Stimulated activated effector memory CD8-positive, alpha-beta T cell treated with anti-CD3 and anti-CD28 coated beads, Interleukin-12 subunit alpha, Interleukin-12 subunit beta, amount 100 ng/mL, for 72 hours (primary cell): ENCODE results near the gene SLC52A3.

ENCODE experiments used
- ATAC-seq: fragments of 150-1000 bp; cut with Tn5 transposase; 2 replicates; pipeline ENCODE4 v1.10.0; 2021
- DNase-seq, 2 donors: peaks; one replicate each; pipeline ENCODE4 v3.0.0; 2021 to 2022; ENCODE audit warnings: low spot score in 2 of 2
- H3K27ac Mint-ChIP-seq: one replicate; pipeline ENCODE4 v1.8.0; 2022; ENCODE audit warnings: mild to moderate bottlenecking, mixed read lengths
- H3K36me3 Mint-ChIP-seq: one replicate; pipeline ENCODE4 v1.8.0; 2022; ENCODE audit warnings: mild to moderate bottlenecking, mixed read lengths
- H3K4me1 Mint-ChIP-seq: one replicate; pipeline ENCODE4 v1.8.0; 2022; ENCODE audit warnings: mixed read lengths
- H3K4me3 Mint-ChIP-seq: one replicate; pipeline ENCODE4 v1.8.0; 2022; ENCODE audit warnings: mild to moderate bottlenecking, mixed read lengths
- H3K9me3 Mint-ChIP-seq: one replicate; pipeline ENCODE4 v1.8.0; 2022; ENCODE audit warnings: mixed read lengths

SLC52A3 gene

DNA sequence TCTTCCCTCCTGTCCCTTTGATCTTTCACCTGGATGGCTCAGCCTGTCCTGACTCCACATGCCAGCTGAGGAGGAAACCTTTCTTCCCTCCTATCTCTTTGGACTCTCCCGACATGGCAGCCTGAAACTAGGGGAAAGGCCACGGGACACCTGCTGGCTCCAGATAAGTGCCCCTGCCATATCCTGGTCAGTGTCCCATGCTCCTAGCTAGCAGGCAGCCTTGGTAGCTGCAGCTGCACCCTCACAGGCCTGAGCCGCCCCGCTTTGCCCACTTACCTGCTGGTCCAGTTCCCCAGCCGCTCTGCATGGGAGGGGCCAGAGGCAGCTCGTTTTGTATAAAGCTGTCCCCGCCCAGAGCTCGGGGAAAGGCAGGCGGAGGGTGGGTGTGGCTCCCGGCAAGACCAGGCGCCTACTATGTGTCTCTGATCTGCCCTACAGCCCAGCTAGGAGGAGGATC is 7.4 kb upstream of the SLC52A3 start:
- no peaks in the 10 kb centered on the region for H3K4me1 Mint-ChIP-seq
- no peak overlapping the region for H3K4me3 Mint-ChIP-seq
- H3K27ac Mint-ChIP-seq, result no peak overlapping the region
- DNase-seq (no peak), ATAC-seq (no peak)
- H3K9me3 Mint-ChIP-seq, result no peaks in the 10 kb centered on the region
- H3K36me3 Mint-ChIP-seq, result no peaks in the 10 kb centered on the region

DNA sequence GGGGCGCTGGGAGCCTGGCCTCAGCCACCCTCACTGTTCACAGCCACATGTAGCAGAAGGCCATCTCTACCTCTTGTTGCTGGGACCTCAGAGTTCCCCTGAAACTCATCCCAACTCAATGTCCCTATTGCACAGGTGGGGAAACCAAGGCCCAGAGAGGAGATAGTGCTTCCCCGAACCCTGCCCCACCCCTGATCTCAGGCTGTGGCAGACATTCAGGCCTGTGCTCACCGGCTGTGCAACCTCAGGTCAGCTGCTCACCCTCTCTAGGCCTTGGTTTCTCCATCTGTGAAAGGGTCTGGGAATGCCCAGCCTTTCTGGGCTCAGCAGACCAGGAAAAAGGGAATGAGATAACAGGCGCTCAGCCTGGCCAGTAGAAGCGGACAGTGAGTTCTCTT is 6.4 kb upstream of the SLC52A3 start:
- H3K27ac Mint-ChIP-seq, result no peak overlapping the region
- no peak overlapping the region for H3K4me3 Mint-ChIP-seq
- H3K9me3 Mint-ChIP-seq, result no peaks in the 10 kb centered on the region
- ATAC-seq (no peak), DNase-seq (no peak)
- no peaks in the 10 kb centered on the region for H3K4me1 Mint-ChIP-seq
- no peaks in the 10 kb centered on the region for H3K36me3 Mint-ChIP-seq

DNA sequence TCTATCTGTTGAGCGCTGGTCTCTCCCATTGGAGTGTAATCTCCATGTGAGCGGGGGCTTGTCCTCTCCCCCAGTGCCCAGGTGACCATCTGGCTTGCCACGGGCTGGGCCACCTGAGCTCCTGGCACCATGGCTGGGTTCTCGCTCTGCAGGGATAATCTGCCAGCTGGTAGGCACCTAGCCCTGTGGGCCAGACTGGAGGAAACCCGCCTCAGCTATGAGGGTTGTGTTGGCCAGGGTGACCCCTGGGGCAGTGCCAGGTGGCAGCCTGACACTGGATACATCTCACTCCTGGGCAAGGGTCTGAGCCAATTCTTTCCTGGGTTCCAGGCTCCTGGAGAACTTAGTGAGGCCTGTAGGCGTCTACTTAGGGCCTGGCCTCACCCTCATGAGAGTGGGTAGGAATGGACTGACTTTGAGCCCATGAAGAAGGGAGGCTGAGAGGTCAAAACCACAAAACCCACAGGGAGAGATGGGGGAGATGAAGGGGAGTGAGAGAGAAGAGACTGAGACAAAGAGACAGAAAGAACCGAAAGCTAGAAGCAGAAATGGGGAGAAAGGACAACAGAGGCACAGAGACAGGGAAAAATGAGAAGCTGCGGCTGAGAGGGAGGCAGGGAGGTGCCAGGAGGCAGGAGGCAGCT is 5.8 kb upstream of the SLC52A3 start:
- H3K36me3 Mint-ChIP-seq, result no peaks in the 10 kb centered on the region
- H3K4me1 Mint-ChIP-seq, result no peaks in the 10 kb centered on the region
- no peak for ATAC-seq
- no peak overlapping the region for H3K4me3 Mint-ChIP-seq
- no peak for DNase-seq
- no peak overlapping the region for H3K27ac Mint-ChIP-seq
- no peaks in the 10 kb centered on the region for H3K9me3 Mint-ChIP-seq

DNA sequence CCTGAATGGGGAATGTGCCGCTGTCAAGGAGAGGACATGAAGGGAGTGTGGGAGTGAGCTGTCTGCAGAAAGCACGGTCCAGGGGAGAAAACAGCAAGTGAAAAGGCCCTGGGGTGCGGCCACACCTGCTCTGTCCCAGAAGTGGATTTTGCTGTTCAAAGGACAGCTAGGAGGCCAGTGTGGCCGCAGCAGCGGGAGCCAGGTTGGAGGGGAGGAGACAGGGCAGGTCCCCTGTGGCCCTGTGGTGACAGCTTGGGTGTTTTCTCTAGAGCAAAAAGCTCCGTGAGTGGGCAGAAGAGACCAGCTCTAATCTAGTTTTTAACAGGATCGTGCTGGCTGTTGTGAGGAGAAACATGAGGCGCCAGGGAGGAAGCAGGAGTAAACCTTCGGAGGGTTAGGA is 4.5 kb upstream of the SLC52A3 start:
- H3K27ac Mint-ChIP-seq, result no peak overlapping the region
- DNase-seq, result no peak
- H3K9me3 Mint-ChIP-seq, result no peaks in the 10 kb centered on the region
- no peaks in the 10 kb centered on the region for H3K36me3 Mint-ChIP-seq
- H3K4me3 Mint-ChIP-seq, result no peak overlapping the region
- H3K4me1 Mint-ChIP-seq, result no peaks in the 10 kb centered on the region
- no peak for ATAC-seq

DNA sequence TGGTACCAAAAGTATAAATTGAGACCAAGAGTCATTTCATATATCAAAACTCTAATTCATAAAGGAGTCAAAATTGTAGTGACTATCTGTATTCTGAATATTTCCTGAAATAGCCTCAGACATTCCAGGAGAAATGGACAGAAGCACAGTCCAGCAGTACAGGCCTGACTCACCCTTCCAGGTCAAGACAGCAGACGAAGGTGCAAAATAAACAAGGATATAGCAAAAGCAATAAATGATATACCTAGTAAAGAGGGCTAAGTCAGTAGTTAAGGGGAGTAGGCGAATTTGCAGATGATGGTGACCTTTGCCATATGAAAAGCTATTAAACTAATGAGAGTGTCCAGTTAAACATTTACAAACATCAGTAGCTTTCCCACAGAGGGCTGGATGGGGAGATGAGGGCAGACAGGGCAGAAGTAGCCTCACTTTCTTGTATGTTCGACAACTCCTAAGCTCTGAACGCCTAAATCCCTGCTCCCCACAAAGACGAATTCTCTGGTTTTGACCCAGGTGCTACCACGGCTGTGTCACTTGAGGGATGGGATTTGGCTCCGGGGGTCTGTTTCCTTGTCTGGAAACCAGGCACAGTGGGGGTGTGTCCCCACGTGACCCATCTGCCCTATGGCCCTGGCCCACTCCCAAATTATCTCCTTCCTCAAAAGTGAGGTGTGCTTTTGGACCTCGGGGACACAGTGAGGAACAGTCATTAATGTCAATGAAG is 3.6 kb upstream of the SLC52A3 start:
- DNase-seq, result no peak
- Mint-ChIP-seq H3K9me3 (no peaks in the 10 kb centered on the region), H3K36me3 (no peaks in the 10 kb centered on the region), H3K4me3 (no peak overlapping the region), H3K4me1 (no peaks in the 10 kb centered on the region), H3K27ac (no peak overlapping the region)
- no peak for ATAC-seq

DNA sequence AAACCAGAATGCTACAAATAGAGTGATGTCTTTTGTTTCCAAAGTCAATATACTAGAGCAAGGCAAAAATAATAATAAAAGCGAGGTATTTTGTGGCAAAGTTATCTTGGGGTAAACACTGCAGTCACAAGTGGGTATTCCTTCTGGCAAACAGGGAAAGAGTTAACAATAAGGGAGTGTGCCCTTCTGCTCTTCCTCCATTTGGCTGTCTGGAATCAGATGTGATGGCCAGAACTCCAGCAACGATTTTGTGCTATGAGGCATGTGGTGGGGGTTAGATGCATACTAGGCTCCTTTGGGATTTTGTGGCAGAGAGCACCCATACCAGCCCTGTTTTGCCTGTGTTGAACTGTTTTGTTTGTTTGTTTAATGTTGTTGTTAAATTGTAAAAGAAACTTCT is 2.4 kb upstream of the SLC52A3 start:
- no peak for ATAC-seq
- Mint-ChIP-seq H3K9me3 (no peaks in the 10 kb centered on the region), H3K4me3 (no peak overlapping the region)

DNA sequence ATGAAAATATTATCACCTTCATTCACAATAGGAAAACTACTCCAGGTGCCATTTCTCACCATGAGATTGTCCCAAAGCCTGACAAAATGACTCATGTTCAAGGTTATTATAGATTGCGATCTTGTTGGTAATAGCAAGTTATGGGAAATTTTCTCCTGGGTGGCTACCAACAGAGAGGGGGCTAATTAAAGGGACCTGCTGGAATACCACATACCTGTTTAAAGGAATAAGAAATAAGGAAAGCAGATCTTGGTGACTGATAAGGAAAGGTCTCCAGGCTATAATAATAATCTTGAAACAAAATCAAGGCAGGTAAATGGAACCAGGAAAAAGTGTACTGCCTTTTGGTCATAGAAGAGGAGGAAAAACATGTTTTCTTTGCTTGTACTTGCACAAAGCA is 1.4 kb downstream of the SLC52A3 start:
- Mint-ChIP-seq H3K4me1 (no peaks in the 10 kb centered on the region), H3K36me3 (no peaks in the 10 kb centered on the region), H3K9me3 (no peaks in the 10 kb centered on the region), H3K27ac (no peak overlapping the region), H3K4me3 (no peak overlapping the region)
- ATAC-seq, result no peak
- DNase-seq, result no peak

More for the DNA sequence above, 2.4 kb upstream of the SLC52A3 start:
- DNase-seq, result no peak
- no peaks in the 10 kb centered on the region for H3K4me1 Mint-ChIP-seq
- H3K27ac Mint-ChIP-seq, result no peak overlapping the region
- no peaks in the 10 kb centered on the region for H3K36me3 Mint-ChIP-seq

DNA sequence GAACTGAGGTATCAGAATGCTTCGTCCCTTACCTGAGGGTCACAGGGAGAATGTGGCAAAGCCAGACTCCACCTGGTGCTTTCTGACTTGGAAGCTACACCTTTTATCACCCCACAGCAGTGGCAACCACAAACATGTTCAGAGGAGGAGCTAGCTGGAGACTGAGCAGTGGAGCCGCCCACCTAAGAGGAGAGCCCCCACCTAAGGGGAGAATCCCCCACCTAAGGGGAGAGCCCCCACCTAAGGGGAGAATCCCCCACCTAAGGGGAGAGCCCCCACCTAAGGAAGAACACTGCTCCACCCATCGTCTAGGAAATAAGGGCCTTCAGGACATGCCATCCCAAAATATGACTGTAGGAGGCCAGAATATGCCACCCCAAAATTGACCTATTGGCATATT is 4.0 kb downstream of the SLC52A3 start:
- ATAC-seq, result no peak
- no peaks in the 10 kb centered on the region for H3K9me3 Mint-ChIP-seq

DNA sequence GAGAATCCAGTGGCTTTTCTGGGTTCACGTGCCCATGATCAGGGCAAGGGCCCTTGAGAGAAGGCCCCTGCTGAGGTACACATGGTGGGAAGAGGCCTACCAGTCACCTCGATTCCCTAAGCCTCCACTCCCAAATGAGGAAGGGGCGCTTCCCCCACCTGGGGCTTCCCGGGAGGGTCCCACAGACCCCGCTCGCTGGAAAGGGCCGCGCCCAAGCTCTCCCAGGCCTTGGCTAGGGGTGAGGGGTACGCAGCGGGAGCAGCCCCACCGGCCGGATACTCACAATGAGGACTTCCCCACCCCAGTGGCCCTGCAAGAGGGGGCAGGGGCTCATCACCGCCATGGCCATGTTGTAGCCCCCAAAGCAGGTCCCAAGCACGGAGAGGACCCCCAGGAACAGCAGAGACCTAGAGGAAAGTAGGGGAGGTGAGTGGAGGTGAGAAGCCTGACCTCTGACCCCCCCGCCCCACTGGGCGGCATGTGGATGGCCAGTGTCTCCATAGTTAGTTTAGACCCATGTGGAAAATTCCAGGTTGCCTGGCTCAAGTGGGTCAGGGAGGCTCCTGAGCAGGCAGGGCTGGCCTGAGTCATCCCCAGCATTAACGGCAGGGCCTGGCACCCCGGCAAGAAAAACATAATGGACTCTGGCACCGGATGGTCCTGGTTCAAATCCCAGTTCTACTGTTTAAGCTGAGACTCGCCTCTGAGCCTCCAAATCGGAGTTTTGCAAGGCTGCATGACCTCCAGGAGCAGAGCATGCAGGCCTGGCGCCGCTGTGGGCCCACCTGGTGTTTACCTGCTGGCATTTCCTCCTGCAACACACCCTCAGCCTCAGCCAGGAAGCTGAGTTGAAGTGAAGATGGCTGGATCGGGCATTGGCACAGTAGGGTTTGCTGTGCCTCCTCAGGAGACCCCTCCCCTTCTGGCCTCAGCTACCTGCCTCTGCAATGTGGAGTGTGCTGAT is 6.6 kb downstream of the SLC52A3 start:
- H3K4me3 Mint-ChIP-seq, result no peak overlapping the region
- no peaks in the 10 kb centered on the region for H3K9me3 Mint-ChIP-seq
- H3K4me1 Mint-ChIP-seq, result no peaks in the 10 kb centered on the region
- H3K36me3 Mint-ChIP-seq, result no peaks in the 10 kb centered on the region
- no peak for DNase-seq
- no peak overlapping the region for H3K27ac Mint-ChIP-seq
- ATAC-seq, result no peak

More for the DNA sequence above, 4.0 kb downstream of the SLC52A3 start:
- no peak overlapping the region for H3K4me3 Mint-ChIP-seq
- no peaks in the 10 kb centered on the region for H3K36me3 Mint-ChIP-seq
- no peaks in the 10 kb centered on the region for H3K4me1 Mint-ChIP-seq
- no peak for DNase-seq
- H3K27ac Mint-ChIP-seq, result no peak overlapping the region

DNA sequence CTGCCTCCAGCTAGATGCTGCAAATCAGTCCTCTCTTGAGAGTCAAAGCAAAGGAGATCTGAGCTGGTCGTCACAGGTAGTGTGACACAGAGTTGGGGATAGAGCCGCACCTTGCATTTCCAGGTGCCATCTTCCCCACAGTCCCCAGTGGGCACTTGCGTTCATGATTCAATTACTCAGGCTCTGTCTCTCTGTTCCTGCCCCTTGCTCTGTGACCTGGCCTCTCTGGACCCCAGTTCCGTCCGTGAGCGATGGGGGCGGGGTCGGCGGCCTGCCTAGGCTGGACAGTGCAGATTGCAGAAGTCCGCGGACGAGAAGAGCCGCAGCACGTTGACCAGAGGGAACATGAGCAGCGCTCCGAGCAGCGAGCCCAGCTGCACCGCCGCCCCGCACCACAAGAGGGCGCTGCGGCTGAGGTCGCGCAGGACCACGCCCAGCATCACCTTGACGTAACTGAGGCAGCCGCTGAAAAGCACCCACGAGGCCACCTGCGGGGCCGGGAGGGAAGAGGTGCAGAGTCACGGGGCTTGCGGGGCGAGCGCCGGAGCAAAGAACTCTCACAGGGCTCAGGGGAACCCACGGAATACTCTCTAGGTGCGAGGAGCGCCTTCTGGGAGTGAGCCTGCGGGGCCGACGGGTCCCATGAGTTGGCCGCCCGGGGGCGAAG is 7.4 kb downstream of the SLC52A3 start:
- Mint-ChIP-seq H3K4me1 (no peaks in the 10 kb centered on the region), H3K27ac (no peak overlapping the region), H3K4me3 (no peak overlapping the region), H3K9me3 (no peaks in the 10 kb centered on the region), H3K36me3 (no peaks in the 10 kb centered on the region)
- DNase-seq (peak; percentile 39 to 68), ATAC-seq (no peak)

DNA sequence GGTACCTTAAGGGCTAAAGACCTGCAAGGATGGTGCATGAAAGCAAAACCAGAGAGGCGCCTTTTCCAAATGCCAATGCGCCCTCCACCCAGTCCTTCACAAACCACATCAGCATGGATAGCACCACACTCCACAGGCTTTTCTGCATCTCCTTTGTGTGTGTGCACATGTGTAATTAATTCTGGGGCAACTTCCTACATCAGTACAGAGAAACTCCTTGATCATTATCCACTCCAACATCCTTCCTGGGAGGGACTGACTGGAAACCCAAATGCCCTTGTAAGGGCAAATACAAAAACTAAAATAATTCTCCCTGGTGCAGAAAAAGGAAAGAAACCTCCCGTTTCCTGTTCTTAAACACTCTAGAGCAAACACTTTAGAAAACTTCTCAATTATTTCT is 10.8 kb downstream of the SLC52A3 start:
- ATAC-seq (no peak), DNase-seq (no peak)
- H3K4me3 Mint-ChIP-seq, result no peak overlapping the region
- no peaks in the 10 kb centered on the region for H3K4me1 Mint-ChIP-seq
- H3K36me3 Mint-ChIP-seq, result no peaks in the 10 kb centered on the region
- H3K27ac Mint-ChIP-seq, result no peak overlapping the region
- no peaks in the 10 kb centered on the region for H3K9me3 Mint-ChIP-seq

DNA sequence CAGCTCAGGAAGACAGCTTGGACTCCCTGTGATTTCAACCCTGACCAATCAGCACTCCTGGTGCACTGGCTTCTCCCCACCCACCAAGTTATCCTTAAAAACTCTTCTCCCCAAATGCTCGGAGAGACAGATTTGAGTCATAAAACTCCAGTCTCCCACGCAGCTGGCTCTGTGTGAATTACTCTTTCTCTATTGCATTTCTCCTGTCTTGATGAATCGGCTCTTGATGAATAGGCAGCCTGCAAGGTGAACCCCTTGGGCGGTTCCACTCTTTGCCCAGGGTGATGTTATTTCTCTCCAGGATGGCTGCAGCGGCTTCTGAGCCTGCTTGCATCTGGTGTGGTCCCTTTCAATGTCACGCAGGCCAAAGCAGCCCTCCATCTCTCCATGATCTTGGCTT is 12.4 kb downstream of the SLC52A3 start:
- no peak overlapping the region for H3K27ac Mint-ChIP-seq

DNA sequence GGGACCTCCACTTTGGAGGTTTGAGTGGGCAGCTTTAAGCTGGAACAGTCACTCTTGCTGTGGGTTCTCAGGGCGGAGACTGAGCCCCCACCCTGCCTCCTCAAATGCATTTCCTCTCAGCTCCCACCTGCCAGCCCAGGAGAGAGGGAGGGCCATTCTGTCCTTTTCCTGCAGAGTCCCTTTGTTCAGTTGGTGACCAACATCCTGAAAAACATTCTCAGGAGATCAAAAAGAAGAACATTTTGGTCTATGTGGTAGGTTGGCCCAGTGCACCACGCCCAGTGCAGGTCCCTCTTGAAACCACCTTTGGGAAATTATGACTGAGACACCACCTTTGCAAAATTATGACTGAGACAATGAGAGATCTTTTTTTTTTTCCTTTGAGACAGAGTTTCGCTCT is 13.4 kb downstream of the SLC52A3 start:
- Mint-ChIP-seq H3K4me3 (no peak overlapping the region), H3K9me3 (no peaks in the 10 kb centered on the region), H3K4me1 (no peaks in the 10 kb centered on the region), H3K36me3 (no peaks in the 10 kb centered on the region), H3K27ac (no peak overlapping the region)
- ATAC-seq, result no peak
- no peak for DNase-seq

More for the DNA sequence above, 12.4 kb downstream of the SLC52A3 start:
- Mint-ChIP-seq H3K4me3 (no peak overlapping the region), H3K9me3 (no peaks in the 10 kb centered on the region), H3K4me1 (no peaks in the 10 kb centered on the region), H3K36me3 (no peaks in the 10 kb centered on the region)
- DNase-seq, result no peak
- no peak for ATAC-seq

DNA sequence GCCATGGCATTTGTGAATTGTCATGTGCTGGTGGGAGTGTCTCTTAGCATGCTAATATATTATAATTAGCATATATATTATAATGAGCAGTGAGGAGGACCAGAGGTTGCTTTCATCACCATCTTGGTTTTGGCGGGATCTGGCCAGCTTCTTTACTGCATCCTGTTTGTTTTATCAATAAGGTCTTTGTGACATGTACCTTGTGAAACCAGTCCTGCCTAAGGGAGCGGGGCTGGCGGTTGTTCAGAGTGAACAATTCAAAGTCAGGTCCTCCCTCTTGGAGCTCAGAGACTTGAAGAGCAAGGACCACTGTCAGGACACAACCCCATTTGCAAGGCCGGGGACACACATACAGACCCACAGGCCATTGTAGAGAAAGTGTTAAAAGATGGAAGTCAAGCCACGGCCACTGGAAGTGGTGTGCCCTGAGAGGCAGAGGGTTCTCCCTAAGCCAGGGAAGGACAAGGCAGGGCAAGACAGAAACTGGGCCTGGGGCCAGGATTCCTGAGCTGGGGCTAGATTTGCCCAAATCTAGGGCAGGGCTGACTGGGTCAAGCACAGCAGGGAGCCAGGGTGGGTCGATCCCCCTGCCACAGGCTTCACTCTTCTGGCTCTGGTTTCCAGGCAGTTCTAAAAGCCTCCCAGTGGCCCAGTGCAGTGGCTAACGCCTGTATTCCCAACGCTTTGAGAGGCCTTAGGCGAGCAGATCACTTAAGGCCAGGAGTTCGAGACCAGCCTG is 14.2 kb downstream of the SLC52A3 start:
- H3K9me3 Mint-ChIP-seq, result no peaks in the 10 kb centered on the region
- no peak overlapping the region for H3K27ac Mint-ChIP-seq
- DNase-seq, result no peak
- no peak for ATAC-seq
- H3K4me1 Mint-ChIP-seq, result no peaks in the 10 kb centered on the region
- no peaks in the 10 kb centered on the region for H3K36me3 Mint-ChIP-seq
- no peak overlapping the region for H3K4me3 Mint-ChIP-seq
